Posterior cingulate gyrus (tissue), 11 donors: ENCODE results near the gene CAPN12.
A peak's percentile ranks its signal among the peaks of the same experiment; 100 is the strongest.

Experiments used
- DNase-seq, 10 donors: peaks; one replicate each; pipeline versions ENCODE4 v3.0.0 to v3.0.0-alpha.2; 2020 to 2021; ENCODE audit warnings: mixed read lengths in 3 of 10
- intact Hi-C: fragments of 100-400 bp; cut with DNase I; formaldehyde crosslinking; loops from one replicate; pipeline ENCODE4 v1.15.1; 2023

The CAPN12 gene

DNA sequence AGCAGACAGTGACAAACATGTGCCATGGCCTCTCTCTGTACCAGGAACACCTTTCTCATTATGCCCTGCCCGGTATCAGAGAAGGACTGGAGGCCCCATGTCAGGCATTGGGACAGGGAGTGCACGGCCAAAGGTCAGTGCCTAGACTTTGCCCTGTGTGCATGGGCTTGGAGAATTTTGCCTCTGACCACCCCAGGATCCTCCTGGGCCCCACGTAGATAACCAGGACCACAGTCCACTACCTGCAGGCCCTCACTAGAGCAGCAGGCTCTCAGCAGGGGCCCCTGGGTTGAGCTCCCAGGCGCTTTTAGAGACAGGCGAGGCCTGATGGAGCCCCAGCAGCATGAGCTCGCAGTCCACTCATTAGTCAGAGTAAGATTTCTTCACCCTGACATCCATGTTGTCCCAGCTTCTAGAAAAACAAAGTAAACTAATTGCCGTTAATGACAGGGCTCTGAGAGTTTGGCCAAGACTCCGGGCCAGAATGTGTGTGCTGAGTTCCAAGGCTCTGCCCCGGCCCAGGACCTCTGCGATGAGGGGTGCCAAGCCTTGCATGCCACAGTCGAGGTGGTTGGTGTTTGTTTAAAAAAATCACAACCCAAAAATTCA lies 42.7 kb downstream of the CAPN12 start:
- intact Hi-C loops, result no loop called here
- DNase-seq, result peak in 1 of 10 donors; percentile 82

DNA sequence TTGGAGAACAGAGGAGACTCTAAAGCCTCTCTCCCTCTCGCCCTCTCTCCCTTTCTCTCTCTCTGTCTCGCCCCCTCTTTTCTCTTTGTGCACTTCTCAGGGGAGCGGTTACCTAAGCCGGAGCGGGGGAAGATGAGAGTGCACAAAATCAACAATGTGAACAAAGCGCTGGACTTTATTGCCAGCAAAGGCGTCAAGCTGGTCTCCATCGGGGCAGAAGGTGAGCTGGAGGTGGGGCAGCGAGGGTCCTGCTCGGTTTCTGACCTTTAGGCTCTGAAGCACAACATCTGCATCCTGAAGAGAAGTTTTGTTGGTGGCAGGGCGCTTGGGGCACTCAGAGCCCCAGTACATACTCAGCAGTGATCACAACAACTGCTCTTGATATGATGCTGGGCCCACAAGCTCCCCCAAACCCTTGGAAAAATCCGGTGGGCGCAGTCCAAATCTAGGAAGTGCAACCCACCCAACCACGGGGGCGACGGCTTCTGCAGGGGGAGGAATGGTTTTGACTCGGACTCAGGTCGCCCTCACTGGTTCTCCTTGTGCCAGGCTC lies 43.3 kb downstream of the CAPN12 start:
- intact Hi-C loops, result no loop called here
- peak in 1 of 10 donors; percentile 69 for DNase-seq

DNA sequence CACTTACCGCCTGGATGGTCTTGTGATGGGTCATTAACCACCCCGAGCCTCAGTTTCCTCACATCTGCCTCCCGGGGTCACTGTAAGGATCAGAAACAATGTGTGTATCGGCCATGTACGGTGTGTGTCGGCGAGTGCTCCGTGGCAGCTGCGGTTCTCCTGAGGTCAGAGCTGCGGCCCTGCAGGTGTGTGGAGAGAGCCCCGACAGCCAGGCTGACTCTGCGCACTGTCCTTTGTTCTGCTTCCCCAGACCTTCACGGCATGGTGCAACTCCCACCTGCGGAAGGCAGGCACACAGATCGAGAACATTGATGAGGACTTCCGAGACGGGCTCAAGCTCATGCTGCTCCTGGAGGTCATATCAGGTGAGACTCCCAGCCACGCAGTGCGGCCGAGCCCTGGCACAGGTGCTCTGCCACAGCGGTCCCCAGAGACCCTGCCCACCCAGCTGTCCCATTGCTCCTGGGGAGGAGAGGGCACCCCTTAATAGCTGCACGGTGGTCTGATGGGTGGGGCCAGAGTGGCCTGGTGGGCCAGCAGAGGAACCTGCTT lies 43.8 kb downstream of the CAPN12 start:
- DNase-seq, result peak in 1 of 10 donors; percentile 81
- intact Hi-C loops, result no loop called here

DNA sequence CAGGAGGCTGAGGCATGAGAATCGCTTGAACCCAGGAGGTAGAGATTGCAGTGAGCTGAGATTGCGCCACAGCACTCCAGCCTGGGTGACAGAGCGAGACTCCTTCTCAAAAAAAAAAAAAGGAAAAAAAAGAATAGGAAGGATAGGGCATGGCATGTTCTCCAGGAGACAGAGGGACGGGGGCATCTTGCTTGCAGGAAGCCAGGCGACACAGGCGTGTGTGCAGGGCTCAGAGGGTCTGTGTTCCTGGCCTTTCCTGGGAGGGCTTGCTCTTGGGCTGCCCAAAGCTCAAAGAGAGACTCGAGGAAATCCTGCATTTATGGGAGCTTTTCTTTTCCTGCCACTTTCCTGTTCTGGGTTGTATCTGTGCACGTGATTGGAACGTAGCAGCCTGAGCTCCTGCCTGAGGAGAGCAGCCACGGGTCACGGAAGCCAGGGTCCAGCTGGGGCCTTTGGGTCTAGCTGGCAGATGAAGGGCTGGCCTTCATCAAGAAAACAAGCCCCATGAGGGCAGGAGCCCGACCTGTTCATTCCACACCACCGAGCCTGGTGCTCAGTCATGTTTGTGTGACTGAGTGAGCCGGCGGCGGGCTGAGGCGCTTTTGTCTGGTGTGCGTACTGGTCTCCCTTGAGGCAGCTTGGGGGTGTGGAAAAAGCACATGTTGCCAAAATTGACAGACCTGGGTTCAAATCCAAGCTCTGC lies 44.5 kb downstream of the CAPN12 start:
- intact Hi-C loops, result loop anchor here (5.0 kb wide), 1 partner anchor 42 kb away; no protein-coding TSS in a partner anchor
- DNase-seq, result peak in 1 of 10 donors; percentile 72

DNA sequence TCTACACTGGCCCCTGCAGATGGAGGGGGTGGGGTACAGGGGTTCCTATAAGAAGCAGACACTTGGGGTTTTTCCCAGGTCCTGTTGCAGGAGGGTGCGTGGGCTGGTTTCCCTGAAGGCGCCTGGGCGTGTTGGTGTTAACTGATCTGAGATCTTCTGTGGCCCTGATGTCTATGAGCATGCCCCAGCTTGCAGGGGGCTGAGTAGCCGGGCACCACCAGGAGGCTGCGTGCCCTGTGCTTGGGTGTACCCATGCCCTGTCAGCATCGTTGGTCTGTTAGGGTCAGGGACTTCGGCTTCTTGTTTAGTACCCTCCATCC lies 45.3 kb downstream of the CAPN12 start:
- peak in 1 of 10 donors; percentile 81 for DNase-seq
- intact Hi-C loops, result loop anchor here (5.0 kb wide), 1 partner anchor 42 kb away; no protein-coding TSS in a partner anchor

DNA sequence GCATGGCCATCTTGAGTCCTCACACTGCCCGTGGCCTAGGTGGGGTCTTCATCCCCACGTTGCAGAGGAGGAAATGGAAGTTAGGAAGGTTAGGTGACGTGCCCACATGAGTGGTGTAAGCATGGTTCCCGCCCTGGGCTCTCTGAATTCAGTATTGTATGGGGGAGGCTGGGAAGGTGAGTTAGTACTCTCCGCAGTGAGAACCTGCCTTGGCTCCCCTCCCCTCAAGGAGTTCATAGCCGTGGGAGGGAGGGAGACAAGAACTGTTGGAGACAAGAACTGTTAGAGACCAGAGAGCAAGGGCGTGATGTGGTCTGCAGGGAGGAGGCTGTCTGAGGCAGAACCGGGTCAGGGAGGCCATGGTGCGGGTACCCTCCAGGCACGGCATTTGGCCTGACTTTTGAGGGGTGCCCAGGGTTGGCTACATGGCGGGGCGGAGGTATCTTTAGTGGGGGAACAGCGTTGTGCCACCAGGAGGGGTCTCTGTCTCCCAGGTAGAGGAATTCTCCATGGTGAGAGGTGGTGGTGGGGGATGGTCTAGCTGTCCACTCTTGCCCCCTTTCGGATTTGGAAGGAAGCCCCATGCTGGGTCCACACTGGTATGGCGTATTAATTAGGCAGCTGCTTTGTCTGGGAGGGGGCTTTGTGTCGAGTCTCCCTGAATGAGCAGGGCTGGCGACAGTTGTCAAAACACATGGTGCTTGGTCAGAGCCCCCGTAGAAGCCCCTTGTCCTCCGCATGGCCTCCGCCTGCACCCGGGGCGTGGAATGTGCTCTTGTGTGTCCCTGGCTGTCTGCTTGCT lies 45.8 kb downstream of the CAPN12 start:
- intact Hi-C loops, result loop anchor here (5.0 kb wide), 1 partner anchor 41 kb away; no protein-coding TSS in a partner anchor
- no peak for DNase-seq

DNA sequence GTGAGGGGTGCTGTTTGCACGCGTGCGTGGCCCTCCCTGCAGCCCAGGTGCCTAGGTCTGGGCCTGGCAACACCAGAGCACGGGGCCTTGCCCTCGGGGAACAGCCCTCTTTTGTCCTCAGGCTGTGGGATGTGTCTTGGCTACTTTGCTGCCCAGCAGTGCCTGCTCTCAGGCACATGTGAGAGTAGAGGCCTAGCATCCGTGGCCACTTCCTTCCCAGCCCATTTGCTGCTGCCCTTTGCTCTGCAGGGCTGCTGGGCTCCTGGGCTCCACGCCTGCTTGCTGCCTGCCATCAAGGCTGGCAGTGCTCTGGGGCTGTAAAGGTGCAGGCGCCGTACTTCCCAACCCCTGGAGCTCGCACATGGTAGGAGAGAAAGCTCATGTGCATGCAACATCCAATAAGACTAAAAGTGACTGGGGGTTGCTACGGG lies 46.6 kb downstream of the CAPN12 start:
- DNase-seq, result no peak
- intact Hi-C loops, result loop anchor here (5.0 kb wide), 1 partner anchor 40 kb away; no protein-coding TSS in a partner anchor

DNA sequence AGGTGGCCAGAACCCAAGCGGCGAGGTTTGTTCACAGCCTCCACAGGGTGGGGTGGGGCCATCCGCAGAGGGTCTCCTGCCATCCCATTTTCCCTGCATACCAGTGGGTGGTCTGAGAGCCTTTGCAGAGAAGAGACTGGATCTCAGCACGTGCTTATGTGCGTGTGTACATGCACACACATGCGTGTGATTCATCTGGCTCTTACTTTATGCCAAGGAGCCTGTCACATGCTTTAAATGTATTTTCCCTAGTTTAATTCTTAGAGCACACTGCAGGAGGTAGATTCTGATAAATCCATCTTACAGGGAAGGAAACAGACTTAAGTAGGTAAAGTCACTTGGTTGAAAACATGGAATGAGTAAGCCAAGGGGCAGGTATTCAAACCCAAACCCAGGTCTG lies 47.1 kb downstream of the CAPN12 start:
- intact Hi-C loops, result loop anchor here (5.0 kb wide), 1 partner anchor 40 kb away; no protein-coding TSS in a partner anchor
- DNase-seq, result no peak

DNA sequence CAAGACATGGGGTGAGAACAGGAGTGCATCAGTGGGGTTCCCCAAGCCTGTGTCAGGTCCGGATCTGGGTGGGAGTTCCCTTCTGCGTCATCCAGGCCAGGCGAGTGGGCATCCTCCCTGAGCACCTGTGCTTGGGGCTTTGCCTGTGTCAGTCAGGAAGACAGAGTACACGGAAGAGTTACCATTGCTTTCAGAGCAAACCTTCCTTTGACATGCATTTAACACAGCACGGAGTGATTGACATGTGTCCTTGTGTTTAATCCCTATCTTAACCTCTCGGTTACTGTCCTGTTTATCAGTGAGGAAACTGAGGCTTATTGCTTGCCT lies 47.6 kb downstream of the CAPN12 start:
- DNase-seq, result no peak
- intact Hi-C loops, result loop anchor here (5.0 kb wide), 1 partner anchor 39 kb away; no protein-coding TSS in a partner anchor

DNA sequence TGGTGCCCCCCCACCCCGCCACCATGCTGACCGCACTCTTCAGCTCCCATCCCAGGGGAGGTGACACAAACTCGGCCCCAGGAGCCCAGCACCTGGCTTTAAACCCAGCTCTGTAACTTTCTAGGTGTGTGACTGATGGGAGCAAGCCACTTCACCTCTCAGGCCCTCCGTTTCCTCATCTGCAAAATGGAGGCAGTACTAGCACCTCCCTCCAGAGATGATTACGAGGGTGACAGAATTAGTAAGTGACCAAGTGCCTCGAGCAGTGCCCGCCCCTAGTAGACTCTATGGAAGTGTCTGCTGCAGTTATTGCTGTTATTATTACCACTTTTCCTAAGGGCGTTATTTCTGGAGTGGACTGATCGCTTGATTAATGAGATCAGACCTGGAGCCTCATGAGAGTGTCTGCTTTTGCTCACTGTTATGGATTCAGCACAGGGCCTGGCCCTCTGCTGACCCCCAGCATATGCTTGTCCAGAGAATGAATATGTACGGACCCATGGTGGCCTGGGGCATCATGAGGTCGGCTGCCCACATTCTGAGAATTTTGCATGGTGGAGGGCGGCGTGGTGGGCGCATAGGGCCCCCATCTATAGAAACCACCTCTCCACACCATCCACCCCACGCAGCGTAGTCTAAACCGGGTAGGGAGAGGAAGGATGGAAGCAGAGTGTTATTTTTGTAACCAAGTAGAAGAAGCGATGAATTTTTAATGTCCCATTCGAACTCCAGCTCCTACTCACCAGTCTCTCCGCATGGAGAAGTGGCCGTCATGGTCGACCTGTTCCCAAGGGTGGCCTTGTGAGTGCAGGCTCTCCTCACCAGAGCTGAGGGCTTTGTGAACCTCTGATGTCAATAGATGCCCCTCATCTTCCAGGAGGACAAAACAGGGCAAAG lies 48.2 kb downstream of the CAPN12 start:
- intact Hi-C loops, result loop anchor here (5.0 kb wide), 1 partner anchor 39 kb away; no protein-coding TSS in a partner anchor
- no peak for DNase-seq

DNA sequence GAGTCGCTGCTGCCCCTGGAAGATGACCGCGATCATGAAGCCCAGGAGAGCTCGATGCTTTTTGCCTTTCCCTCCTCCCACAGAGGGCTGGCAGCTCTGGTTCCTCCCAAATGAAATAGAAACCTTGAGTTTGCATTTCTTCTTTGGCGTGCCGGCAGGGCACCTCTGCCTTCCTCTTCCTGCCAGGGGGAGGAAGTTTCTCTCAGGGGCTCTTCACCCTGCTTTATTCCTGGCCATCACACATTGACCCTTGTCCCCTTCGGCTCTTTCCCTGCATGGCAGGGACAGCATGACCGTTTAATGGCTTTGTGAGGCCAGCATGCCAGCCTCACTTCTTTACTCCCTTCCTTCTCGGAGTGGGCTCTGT lies 49.0 kb downstream of the CAPN12 start:
- no peak for DNase-seq
- intact Hi-C loops, result loop anchor here (5.0 kb wide), 1 partner anchor 38 kb away; no protein-coding TSS in a partner anchor

DNA sequence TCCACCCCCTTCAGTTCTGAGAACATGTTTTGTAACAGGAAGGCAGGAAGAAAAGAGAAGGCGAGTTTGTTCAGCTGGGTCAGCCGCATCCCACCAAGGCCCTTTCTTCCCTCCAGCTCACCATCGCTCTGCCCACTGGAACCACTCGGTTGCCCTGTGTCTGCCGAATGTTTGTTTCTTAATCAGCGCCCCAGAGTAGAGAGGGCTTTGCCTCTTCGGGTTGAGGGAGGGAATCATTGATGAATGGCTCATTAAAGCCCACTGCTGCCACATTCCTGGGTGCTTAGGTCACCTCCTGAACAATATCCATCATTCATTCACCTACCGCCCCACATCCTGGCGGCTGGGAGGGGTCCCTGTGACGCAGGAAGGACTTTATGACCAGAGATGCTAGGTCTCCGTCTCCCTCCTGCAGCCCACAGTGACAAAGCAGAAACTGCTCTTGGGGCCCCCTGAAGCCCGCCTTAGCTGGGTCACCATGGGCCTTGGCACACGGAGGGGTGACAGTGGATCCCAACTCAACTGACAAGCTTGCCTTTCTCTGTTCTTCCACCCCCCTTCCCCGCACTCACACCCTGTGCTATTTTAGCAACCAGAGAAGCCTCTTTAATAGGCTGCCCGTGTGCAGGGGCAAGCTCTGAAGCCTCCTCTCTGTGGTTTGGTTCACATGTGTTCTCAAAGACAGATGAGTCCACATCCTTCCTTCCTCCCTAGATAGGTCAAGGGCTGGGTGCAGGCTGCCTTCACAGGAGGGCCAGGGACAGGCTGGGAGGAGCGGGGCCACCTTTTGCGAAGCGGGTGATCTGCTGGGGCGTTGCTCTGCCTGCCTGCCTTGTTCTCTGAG lies 50.7 kb downstream of the CAPN12 start:
- intact Hi-C loops, result no loop called here
- no peak for DNase-seq

DNA sequence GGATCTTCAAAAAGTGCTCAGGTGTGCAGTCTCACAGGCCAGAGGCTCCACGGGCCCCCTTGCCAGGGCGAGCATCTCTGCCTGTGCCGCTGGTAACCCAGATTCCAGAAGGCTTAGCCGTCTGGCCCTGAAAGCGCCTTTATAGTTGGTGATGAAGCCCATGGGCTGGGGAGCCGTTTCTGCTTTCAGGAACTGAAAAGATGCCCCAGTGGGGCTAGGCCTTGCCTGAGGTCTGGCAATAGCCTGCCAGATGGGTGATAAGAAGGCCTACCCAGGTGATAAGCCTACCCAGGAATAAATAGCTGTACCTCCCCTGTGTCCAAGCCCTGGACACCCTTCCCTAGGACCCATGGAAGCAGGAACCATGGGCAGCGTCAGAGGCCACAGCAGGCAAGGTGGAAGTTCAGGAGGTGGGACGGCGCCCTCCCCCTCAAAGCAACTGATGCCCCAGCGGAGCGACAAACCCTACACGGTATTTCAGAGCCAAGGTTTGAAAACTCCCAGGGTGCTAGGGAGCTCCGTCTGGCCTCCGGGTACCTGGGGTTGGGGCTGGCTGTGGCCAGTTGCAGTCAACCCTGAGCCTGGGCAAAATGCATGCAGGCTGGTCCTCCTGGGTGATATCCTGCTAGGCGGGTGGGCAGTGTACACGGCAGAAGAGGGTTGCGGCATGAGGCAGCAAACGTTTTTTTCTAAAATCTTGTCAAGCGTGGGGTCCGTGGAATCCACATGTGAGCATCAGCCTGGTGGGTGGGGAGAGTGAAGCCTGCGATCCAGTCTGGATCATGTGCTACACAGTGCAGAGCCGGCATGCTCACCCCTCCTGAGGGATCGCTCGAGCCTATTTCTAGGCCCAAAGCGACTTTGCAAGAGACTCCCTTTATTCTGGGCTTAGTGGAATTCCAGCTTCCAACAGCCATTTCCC lies 51.6 kb downstream of the CAPN12 start:
- intact Hi-C loops, result no loop called here

DNA sequence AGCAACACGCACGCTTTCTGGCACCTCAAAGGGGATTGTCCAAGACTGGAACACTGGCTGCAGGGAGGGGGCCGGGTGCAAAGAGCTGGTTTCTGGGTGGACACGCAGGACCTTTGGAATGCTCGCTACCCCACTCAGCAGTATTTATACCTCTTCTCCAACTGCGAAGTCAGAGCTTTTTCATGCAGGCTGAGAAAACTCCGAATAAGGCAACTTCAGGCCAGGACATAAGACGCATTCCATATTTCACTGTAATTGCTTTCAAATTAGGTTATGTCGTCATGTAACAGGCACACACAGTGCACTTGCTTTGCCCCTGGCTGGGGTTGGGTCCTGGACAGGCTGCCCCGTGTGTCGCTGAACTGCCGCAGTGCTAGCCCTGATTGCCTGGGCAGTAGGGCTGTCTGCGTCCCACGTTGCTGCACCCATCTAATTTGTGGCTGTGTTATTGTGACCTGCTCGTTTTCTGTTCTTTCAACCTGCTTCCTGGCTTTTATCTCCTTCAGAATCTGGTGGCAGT lies 52.3 kb downstream of the CAPN12 start:
- no peak for DNase-seq
- intact Hi-C loops, result no loop called here

More for the DNA sequence above, 51.6 kb downstream of the CAPN12 start:
- DNase-seq, result peak in 3 of 10 donors; percentile 66 to 92 (median 84)

DNA sequence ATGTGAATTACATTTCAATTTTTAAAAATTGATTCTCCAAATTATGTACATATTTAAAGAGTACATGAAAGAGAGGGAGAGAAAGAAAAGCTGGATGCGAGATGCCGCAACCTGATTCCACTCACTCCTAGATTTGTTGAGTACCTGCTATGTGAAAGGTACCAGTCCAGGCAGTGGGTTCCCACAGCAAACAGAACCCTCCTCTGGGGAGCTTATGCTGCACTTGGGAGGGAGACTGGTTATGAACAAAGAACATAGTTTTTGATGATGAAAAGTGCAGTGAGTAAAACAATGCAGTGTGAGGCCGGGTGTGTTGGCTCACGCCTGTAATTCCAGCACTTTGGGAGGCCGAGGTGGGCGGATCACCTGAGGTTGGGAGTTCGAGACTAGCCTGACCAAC lies 53.4 kb downstream of the CAPN12 start:
- no peak for DNase-seq
- intact Hi-C loops, result no loop called here

DNA sequence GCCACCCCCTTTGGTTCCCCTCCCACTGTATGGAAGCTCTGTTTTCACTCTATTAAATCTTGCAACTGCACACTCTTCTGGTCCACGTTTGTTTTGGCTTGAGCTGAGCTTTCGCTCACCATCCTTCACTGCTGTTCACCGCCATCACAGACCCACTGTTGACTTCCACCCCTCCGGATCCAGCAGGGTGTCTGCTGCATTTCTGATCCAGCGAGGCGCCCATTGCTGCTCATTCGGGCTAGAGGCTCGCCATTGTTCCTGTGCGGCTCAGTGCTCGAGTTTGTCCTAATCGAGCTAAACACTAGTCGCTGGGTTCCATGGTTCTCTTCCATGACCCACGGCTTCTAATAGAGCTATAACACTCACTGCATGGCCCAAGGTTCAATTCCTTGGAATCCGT lies 54.1 kb downstream of the CAPN12 start:
- intact Hi-C loops, result no loop called here
- DNase-seq, result no peak

DNA sequence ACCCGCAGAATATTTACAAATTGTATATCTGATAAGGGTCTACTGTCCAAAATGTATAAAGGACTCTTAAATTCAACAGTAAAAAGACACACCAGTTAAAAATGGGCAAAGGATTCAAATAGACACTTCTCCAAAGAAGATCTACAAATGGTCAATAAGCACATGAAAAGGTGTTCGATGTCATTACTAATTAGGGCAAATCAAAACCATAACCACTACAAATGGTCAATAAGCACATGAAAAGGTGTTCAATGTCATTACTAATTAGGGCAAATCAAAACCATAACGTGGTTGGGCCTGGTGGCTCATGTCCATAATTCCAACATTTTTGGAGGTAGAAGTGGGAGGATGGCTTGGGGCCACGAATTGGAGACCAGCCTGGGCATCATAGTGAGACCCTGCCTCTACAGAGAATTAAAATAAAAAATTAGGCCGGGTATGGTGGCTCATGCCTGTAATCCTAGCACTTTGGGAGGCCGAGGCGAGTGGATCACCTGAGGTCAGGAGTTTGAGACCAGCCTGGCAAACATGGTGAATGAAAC lies 56.4 kb downstream of the CAPN12 start:
- intact Hi-C loops, result no loop called here
- DNase-seq, result no peak
